ENCODE results near the gene CSTF1.
"Not testable (repeated sequence)": the region's sequence is repeated elsewhere in the genome, so short reads cannot be mapped to it uniquely, and the experiment has no call there.

Gene CSTF1

DNA sequence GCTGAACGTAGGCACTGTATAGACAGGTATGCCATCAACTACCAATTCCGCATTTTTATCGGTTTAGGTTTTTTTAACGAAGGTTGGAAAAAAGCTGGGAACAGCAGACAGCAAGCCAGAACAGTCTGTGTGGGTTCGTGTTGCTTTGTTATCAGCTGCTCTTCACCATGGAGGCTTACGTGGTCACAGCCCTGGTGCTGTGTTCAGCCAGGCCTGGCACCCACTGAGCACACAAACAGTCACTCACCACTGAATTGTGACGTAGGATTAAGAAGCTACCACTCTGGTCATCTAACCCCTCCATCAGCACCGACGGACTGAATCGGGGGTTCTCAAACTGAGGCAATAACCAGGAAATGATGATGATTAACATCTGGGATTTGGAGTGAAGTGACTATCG is 20.5 kb upstream of the CSTF1 start:
- DNase-seq: no peak

DNA sequence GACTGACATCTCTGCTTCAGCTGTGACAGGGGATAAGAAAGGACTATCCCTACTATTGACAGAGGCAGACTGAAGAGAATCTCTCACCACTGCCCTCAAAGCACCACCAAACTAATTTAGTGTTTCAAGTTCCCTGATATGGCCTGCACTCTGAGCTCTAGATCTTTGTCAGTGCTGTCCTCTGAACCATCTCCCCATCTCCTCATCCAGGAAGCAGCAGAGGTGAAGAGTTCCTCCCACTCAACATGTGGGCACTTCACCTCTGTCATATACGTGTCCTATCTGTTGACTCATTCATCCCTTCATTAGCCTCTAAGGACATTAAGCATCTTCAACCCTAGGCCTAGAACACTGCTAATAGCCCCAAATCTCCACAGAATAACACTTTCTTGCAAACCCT is 19.6 kb upstream of the CSTF1 start:
- no peak for DNase-seq

DNA sequence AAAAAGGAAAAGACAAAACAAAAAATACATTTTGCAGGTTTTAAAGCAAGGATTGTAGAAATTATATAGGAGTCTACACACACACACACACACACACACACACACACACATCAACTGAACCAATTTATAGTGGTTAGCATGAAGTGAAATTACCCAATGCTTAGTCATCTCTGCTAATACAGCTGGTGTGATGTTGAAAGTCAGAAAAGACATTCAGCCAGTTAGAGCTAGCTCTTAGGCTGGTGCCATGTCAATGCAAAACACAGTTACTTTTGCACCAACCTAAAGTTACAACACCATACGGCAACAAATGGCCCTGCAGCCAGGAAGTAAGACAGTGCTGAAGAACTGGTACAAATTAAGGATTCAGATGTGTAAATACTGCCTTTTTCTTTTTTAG is 18.5 kb upstream of the CSTF1 start:
- DNase-seq: no peak

DNA sequence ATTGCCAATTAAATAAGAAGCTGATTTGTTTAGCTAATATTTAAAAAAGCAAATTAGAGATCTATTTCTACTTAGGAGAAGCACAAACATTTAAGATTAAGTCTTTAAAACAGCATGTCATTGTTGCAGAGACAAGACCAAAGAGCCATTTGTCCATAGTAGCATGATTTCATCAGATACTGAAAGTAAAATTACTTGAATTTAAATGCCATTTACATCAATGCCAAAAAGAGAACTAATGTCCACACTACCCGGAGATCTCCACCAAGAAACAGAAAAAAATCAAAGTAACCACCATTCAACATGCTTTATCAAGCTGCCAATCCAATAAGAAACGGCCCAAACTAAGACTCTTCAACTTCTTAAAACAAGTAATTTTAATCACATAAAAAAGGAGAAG is 16.1 kb upstream of the CSTF1 start:
- no peak for DNase-seq

DNA sequence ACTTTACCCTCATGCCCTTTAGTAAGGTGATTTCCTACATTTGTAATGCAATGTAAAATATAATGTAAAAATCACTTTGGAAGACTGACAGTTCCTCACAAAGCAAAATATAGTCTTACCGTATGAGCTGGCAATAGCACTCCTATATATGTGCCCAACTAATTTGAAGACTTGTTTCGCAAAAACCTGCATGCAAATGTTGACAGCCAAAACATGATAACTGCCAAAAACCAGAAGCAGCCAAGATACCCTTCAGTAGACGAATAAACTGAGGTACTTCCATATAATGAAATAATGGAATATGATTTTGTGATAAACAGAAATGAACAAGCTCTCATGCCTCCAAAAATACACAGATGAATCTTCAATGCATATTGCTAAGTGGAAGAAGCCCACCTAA is 14.1 kb upstream of the CSTF1 start:
- DNase-seq: no peak

DNA sequence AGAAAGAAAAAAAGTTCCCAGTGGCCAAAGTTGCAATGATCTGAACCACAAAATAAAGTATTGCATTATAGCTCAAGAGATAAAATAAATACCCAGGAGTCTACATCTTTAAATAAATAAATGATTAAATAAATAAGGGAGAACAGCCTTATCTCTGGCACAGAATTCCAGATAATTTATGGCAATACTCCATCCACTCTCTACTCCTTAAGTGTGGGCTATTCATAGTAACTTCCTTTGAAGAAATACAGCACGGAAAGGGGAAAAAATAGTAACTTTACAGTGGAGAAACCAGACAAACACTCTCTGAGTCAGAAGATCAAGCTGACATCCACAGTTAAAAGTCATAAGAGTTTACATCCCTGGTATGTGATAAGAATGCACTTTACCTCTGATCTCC is 12.1 kb upstream of the CSTF1 start:
- no peak for DNase-seq

DNA sequence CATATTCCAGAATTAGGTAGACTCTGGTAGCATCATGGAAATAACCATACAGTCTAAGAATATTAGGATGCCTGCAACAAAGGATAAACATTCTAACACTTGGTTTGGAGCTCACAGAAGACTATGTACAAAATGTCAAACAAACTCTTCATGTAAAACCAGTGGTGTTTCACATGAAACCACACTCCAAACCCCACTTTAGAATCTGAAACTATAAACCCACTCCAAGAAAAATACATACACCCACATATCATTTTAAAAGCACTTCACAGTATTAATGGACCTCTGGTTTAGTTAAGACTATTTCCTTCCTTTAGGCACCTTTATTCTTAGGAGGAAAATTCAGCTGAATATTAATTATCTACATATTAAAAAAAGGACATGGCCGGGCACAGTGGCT is 10.9 kb upstream of the CSTF1 start:
- no peak for DNase-seq

DNA sequence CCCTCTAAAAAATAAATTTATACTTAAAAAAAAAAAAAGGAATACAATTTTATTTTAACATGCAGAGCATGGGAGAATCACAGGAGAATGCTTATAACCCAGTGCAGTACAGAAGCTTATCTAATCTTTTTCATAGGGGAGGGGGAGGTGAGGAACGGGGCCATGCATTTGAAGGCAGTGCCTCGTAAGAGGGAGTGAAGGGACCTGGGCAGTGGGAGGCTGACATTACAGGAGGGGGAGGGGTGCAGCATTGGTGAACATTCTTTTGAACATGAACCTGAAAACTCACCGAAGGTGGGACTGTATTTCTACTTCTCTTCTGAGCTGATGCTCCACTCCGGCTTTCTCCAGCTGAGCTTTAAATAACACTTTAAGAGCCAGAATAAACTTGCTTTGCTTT is 9.7 kb upstream of the CSTF1 start:
- no peak for DNase-seq

DNA sequence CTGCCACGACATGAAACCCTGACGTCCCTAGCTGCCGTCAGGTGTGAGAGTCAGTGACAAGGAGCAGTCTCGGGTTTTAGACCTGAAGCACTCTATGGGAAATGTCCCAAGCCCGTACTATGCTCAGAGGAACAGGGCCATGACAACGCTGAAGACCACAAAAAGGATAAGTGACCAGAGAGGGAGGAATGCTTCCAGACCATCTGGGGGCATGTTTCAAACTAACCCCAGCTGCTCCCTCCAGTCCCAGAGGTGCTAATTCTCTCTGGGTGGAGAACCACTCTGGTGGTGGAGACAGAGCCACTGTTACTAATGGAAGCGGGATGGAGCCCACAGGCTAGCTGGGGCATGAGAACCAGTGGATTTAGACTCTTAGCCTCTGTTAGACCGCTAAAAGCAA is 9.1 kb upstream of the CSTF1 start:
- no peak for DNase-seq

DNA sequence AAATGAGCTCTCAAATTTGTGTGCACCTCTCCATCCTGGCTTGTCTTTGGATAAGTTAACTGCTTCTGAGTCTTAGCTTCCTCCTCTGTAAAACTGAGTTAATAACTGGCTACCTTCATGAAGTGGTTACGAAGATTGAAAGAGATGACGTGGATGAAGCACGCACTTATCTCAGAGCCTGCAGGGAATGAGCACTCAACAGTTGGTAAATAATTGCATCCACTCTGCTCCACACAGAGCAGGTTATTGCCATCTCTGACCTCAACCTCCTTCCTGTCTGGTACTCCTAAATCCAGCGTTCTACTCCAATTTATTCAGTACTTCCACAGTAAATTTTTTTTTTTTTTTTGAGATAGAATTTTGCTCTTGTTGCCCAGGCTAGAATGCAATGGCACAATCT is 7.3 kb upstream of the CSTF1 start:
- no peak for DNase-seq

DNA sequence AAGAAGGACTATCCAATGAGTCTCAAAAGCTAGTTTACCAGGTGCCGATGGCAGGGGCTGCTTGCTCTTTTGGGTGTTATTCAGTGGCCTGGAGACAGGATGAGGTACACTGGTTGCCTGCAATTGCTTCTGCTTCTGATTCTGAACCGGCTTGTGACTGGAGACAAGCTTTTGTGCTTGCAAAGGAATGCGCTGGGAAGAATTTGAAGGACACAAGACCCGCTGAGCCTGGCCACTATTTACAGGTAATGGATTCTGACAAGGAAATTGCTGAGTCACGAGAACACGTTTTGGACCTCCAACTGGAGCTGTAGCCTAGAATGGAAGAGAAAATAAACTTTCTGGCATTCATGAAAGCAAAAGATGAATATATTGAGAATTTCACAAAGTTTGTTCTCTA is 6.2 kb upstream of the CSTF1 start:
- no peak for DNase-seq

DNA sequence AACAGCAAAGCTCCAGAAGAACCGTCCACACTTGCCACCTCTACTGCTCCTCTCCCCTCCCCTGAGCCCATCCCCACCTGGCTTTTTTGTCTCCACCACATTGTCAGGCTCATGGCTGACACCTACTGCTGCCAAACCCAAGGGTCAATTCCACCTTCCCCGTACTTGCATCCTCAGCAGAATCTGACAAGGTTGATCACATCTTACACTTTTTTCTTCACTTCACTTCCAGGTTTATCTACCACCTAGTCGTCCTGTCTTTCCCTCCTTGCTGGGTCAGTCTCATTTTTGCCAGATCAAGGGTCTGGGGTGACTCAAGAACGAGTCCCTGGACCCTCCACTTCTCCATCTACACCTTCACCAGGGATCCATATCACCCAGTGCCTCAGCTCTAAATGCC is 3.6 kb upstream of the CSTF1 start:
- DNase-seq: no peak

DNA sequence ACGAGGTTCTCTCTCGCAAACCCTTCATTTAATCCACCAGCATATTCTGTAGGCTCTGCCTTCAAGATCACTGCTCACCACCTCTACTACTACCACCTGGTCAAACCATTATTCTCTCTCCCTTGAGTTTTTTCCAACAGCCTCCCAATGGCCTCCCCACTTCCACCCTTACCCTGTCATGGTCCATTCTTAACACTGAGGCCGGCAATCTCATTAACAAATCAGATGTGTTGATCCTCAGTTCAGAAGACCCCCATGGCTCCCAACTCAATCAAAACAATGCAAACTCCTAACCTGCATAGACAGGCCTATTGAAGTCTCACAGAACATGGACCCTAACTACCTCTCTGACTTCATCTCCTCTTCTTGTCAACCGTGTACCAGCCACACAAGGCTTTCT is 2.6 kb upstream of the CSTF1 start:
- DNase-seq: no peak

DNA sequence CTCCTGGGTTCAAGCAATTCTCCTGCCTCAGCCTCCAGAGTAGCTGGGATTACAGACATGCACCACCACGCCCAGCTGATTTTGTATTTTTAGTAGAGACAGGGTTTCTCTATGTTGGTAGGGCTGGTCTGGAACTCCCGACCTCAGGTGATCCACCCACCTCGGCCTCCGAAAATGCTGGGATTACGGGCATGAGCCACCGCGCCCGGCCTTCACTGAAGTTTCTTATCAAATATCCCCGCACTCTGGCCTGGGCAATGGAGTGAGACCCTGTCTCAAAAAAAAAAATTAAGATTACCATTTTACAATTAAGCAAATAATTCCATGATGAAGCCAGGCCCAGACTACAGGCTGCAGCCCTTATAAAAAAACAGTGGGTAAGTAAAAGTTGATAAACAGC is 2.0 kb upstream of the CSTF1 start:
- not testable (repeated sequence) for DNase-seq

DNA sequence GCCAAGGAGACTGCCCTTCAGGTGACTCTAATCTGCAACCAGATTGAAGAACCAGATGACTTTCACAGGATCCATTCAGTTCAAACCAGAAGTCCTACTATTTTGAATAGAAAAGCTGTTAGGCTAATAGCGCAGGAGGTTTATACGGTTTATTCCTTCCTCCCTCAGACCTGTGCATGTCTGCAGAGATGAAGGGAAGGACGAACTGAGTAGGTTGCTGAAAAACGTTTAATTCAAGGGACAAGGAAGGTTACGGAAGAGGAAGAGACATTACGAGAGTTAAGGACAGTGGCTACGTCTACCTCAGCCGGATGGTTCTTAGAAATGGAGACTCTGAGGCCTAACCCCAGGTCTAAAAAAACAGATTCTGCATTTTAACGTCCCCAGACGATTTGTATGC is 1.4 kb upstream of the CSTF1 start:
- no peak for DNase-seq

DNA sequence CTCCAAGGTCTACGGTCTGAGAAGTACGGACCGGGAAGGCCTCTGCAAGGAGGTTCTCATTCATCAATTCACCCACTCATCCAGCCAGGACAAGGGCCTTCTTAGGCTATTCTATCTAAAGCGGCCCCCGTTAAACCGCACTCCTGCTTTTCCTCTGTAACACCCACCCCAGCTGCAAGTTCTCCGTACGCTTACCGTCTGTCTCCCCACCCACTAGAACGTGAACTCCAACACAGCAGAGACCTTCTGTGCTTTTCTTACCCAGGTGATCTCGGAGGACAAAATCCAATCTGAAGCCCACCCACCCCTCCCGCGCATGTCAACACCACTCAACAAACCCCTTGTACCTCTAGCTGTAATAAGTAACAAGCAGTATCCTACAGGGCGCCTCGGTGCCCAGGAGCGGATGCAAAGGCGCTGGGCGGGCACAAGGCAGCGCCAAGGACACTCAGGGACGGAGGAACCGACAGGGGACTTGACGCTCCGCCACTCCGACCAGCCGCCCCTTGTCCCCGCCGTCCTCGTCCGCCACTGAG is 781 bp upstream of the CSTF1 start:
- no peak for DNase-seq

DNA sequence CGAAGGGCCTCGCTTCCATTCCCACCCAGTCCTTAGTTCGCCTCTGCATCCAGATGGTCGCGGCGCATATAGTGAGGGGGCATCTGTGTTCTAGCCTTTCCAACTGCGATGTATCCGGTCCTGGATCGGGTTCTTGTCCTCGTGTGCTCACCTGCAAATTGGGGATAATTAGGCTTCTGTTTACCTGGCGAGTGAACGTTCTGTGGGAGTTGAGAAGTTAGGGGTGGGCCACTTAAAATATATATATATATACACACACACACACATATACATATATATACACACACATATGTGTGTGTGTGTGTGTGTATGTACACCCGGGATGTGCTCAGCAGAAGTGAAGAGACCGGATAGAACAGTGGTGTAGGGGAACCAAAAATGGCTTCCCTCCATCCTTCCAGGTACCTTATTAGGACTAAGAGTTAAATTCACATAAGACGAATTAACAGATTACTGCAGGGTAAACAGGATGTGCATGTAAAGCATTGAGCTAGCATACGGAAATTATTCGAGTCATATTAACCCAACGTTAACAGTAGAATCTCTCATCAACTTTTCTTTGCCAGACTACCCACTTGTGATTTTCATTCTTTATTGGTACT is 537 bp downstream of the CSTF1 start:
- DNase-seq: no peak

DNA sequence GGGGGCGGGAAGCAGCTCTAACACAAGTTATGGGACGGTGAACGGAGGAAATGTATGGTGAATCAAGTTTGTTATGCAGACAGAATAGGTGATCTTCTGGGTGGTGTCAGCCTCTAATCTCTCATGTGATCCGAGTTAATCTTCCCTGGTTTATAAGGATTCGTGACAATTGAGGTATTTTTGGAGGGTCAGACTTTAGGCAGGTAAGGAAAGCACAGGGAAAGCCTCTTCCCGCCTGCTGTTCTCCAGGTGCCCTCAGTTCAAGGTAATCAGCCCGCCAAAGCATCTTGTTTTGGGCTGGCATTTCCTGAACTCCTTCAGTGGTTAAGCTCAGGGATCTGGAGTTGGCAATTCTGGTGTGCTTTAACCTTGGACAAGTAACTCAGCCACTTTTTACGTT is 1.2 kb downstream of the CSTF1 start:
- DNase-seq: no peak

DNA sequence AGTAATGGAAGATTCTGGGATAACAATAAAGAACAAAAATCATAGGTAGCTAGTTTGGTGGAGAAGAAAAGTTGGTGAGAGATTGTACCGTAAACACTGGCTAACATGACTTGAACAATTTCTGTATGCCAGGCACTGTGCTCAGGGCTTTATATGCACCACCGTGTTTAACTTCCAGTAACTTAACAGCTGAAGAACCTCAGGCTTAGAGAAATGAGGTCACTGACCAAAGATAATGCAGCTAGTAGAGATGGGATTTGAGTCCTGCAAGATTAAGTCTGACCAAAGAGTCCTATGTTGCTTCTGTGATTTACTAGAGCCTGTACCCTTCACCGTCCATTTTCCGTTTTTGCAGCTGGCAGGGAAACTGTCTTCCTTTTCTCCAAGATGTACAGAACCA is 2.7 kb downstream of the CSTF1 start:
- no peak for DNase-seq

DNA sequence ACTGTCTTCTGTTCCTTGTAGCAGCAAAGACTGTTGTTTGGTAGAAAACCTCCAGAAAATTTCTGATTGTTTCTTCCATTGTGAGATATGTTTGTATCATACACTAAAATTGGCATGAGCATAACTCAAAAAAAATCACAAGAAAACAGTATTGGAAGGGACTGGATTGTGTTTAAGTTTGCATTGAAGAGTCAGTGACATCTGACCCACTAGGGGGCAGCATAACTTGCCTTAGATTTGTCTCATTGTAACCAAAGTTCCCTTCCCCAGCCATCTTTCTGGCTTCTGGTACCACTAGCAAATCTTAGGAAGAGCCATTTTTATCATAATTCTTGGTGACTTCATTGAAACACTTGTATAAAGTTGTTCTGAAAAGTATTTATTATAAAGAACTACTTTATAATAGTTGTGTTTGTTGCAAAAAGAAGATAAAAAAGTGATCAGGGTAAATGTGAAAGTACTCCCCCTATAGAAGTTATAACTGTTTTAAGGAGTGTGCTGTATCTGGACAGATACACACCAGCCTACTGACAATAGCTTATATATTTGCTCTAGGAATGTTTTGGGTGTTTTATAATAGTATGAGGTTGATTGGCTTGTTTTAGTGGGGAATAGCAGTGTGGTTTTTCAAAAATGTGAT is 7.7 kb downstream of the CSTF1 start:
- peak; percentile 62 for DNase-seq

DNA sequence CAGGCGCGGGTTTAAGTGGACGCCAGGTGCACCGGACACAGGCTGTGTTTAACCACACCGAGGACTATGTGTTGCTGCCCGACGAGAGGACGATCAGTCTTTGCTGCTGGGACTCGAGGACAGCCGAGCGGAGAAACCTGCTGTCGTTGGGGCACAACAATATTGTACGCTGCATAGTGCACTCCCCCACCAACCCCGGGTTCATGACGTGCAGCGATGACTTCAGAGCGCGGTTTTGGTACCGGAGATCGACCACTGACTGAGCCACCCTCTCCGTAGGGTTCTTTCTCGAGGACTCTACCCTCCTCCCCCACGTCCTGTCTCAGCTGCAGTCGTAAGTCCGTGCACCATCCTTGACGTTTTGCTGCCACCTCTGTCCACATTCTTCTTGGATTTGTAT is 11.0 kb downstream of the CSTF1 start:
- DNase-seq: no peak

DNA sequence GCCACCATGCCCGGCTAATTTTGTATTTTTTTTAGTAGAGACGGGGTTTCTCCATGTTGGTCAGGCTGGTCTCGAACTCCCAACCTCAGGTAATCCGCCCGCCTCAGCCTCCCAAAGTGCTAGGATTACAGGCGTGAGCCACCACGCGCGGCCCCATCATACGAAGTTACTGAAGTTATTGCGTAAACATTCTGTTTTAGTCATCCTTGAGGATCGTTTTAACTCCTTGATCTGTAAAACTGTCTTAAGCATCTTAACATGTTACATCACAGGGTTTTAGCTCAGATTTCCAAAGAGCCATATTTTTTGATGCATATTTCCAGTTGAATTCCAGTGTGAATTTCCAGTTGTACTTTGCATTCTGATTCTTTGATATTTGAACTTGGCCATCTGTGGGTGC is 12.9 kb downstream of the CSTF1 start:
- DNase-seq: not testable (repeated sequence)

DNA sequence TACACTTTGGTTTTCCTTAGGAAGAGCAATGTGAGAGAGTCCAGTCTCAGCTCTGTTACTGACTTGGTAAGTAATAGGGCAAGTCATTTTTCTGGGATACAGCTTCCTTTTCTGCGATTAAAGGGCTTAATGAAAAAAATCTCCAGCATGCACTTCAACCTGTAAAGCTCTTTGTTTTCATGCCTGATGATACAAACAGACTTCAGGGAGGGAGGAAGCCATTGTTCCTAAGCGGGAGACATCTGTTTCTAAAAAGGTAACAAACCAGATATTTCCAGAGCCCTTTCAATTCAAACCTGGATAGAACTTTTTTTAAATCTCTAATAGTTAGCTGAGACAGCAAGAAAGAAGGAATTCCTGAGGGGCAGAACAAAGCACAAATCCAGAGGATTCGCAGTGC is 14.5 kb downstream of the CSTF1 start:
- DNase-seq: no peak

DNA sequence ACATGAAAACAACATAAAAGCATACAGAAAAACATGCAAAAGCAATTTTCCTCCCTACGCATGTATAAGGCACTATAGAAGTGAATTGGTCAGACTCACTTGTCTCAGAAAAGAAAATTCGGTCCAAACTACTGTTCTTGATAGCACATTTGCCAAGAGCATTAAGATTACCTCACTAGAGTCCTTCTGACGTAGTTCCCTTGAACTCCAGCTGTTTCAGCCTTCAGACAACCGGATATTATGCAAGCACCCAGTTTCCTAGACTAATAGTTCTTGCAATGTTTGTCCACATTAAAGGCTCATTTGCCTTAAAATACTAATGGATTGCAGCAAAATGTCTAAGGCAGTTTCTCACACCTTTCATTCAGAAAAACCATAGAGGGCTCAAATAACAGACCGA is 17.1 kb downstream of the CSTF1 start:
- DNase-seq: no peak

DNA sequence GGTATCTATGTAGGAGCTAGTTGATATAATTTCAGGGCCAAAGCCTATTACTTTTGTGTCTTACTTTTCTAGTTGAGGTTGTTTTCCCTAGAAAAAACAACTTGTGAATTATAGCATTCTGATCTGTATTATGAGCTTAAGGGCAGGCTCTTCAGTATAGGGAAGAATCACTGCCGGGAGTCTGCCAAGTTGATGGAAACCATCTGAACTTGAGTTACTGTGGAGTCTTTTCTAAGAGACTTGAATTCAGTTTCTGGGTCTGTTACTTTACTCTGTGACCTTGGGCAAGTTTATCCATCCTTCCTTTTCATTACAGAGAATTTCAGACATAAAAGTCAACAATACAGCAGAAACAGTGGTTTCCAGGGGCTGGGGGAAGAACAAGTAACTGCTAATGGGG is 17.5 kb downstream of the CSTF1 start:
- no peak for DNase-seq
